ENCODE data around the gene FAF1.
A peak's percentile ranks its signal among the peaks of the same experiment; 100 is the strongest.

Gene FAF1

GRCh38 chr1:50620680-50621329 is 339.3 kb downstream of the FAF1 start:
- no peak for DNase-seq (ENCODE audit: low read depth)
- no peak overlapping the region for H3K4me3 ChIP-seq (ENCODE audit: control insufficient read depth, low read depth, low read length)
- peak; percentile 59 for TF ChIP-seq CTCF (IDR thresholded peaks at IDR 0.05; ENCODE audit: control insufficient read depth, insufficient read depth, low read depth, low read length, missing control alignments)

- DNase-seq (ENCODE audit: low read depth): no peak
- H3K4me3 ChIP-seq (ENCODE audit: control insufficient read depth, low read depth, low read length): no peak overlapping the region
These were observed 344.9 kb downstream of the FAF1 start for GRCh38 chr1:50615036-50615750.

GRCh38 chr1:50611675-50612074 is 348.4 kb downstream of the FAF1 start:
- TF ChIP-seq CTCF (IDR thresholded peaks at IDR 0.05; ENCODE audit: control insufficient read depth, insufficient read depth, low read depth, low read length, missing control alignments): no peak
- no peak for DNase-seq (ENCODE audit: low read depth)
- H3K4me3 ChIP-seq (ENCODE audit: control insufficient read depth, low read depth, low read length): no peak overlapping the region

More at GRCh38 chr1:50615036-50615750, 344.9 kb downstream of the FAF1 start:
- TF ChIP-seq CTCF (IDR thresholded peaks at IDR 0.05; ENCODE audit: control insufficient read depth, insufficient read depth, low read depth, low read length, missing control alignments): no peak

- no peak overlapping the region for H3K4me3 ChIP-seq (ENCODE audit: control insufficient read depth, low read depth, low read length)
- DNase-seq (ENCODE audit: low read depth): no peak
- TF ChIP-seq CTCF (IDR thresholded peaks at IDR 0.05; ENCODE audit: control insufficient read depth, insufficient read depth, low read depth, low read length, missing control alignments): no peak
These were observed 349.5 kb downstream of the FAF1 start for GRCh38 chr1:50610563-50610962.

- no peak for DNase-seq (ENCODE audit: low read depth)
- no peak overlapping the region for H3K4me3 ChIP-seq (ENCODE audit: control insufficient read depth, low read depth, low read length)
- TF ChIP-seq CTCF (IDR thresholded peaks at IDR 0.05; ENCODE audit: control insufficient read depth, insufficient read depth, low read depth, low read length, missing control alignments): no peak
These were observed 350.6 kb downstream of the FAF1 start for GRCh38 chr1:50609508-50609907.

- TF ChIP-seq CTCF (IDR thresholded peaks at IDR 0.05; ENCODE audit: control insufficient read depth, insufficient read depth, low read depth, low read length, missing control alignments): peak; percentile 64
- H3K4me3 ChIP-seq (ENCODE audit: control insufficient read depth, low read depth, low read length): no peak overlapping the region
- peak; percentile 17 for DNase-seq (ENCODE audit: low read depth)
These were observed 354.7 kb downstream of the FAF1 start for GRCh38 chr1:50605186-50605875.

All from AG09309 (cell line).